Measurements from ENCODE around the gene ZNF664. TPM values are rescaled to one million over a fixed set of nuclear protein-coding genes. Genes with fewer than 3 reads are reported as not detected.

ZNF664 gene
- total RNA-seq, 4 donors from 2014 or later, result 53.7 to 78.0 (median 73.3) TPM

DNA sequence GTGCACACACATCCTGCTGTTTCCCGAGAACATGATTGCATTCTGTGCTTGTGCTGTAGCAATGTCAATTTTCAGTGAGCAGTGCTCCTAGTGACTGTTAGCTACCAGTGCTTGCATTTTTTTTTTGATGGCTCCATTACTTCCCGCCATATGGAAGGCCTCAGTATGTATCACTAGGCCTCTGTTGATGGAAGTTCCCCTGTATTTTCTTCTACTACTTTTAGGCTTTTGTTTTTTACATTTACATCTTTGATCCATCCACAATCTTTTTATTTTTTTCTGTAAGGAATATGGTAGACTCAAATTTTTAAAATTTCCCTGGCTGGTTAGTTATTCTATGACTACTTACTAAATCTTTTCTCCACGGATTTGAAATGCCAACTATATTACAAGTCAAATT lies 49.1 kb downstream of the ZNF664 start:
- no peaks in the 10 kb centered on the region for H3K27me3 ChIP-seq
- no peaks in the 10 kb centered on the region for H3K9me3 ChIP-seq
- no peak overlapping the region for H3K4me3 ChIP-seq
- peak overlapping the region in 1 of 4 donors; percentile 6 for H3K27ac ChIP-seq
- H3K36me3 ChIP-seq, result no peaks in the 10 kb centered on the region
- no peak for DNase-seq (ENCODE audit: low spot score in 2 of 2)
- 91 to 96% methylated on average over 3 of the region's 3 CpGs for WGBS, 2 donors
- TF ChIP-seq POLR2A (IDR thresholded peaks at IDR 0.05), result no peak
- TF ChIP-seq EP300 (IDR thresholded peaks at IDR 0.05), result no peak
- TF ChIP-seq CTCF (IDR thresholded peaks at IDR 0.05), result no peak
- H3K4me1 ChIP-seq, result peaks cover 0 to 39% (median 13%) of the 10 kb centered on the region in 4 donors

DNA sequence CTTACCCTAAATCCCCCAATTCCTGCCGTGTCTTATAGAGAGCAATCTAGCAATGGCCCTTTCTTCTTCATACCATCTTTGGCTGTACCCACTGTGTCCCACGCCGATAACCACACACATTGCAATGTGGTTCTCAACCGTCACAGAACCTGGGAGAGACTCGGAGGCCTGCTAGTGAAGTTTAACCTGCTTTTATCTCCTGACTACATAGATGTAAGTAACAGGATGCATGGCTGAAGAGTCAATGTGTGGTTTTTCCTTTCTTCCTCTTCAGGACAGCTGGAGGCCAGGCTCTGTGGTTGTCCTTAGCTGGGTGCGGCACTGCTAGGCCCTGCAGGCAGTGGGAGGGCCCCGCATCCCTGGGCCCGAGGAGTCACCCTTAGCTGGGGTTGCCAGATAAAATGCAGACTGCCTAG lies 51.3 kb downstream of the ZNF664 start:
- no peaks in the 10 kb centered on the region for H3K27me3 ChIP-seq
- TF ChIP-seq POLR2A (IDR thresholded peaks at IDR 0.05) (no peak), CTCF (IDR thresholded peaks at IDR 0.05) (no peak), EP300 (IDR thresholded peaks at IDR 0.05) (no peak)
- WGBS, 2 donors, result 74 to 78% methylated on average over 8 of the region's 8 CpGs
- no peak for DNase-seq (ENCODE audit: low spot score in 2 of 2)
- H3K9me3 ChIP-seq, result no peaks in the 10 kb centered on the region
- peaks cover 0 to 33% (median 12%) of the 10 kb centered on the region in 4 donors for H3K4me1 ChIP-seq
- H3K36me3 ChIP-seq, result no peaks in the 10 kb centered on the region
- H3K27ac ChIP-seq, result no peak overlapping the region
- no peak overlapping the region for H3K4me3 ChIP-seq

DNA sequence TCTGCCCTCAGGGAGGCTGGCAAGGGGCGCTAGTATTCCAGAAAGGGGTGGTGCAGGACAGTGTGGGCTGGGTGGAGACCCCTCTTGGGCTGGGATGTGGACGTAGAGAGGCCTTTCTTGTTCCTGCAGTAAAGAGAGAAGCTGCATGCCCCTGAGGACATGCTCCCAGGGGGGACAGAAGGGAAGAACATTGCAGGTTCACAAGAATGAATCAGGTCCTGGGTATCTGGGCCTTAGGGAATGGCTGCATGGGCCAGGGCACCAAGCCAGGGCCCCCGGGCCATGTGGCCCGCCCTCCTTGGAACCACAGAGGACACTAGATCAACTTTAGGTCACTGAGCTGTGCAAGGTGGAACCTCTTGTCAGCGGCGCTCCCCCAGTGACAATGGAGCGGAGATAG lies 51.8 kb downstream of the ZNF664 start:
- DNase-seq (ENCODE audit: low spot score in 2 of 2), result no peak
- 64 to 76% methylated on average over 5 to 7 of the region's 7 CpGs for WGBS, 2 donors
- no peak overlapping the region for H3K27ac ChIP-seq
- H3K4me3 ChIP-seq, result no peak overlapping the region
- H3K27me3 ChIP-seq, result no peaks in the 10 kb centered on the region
- TF ChIP-seq POLR2A (IDR thresholded peaks at IDR 0.05) (no peak), EP300 (IDR thresholded peaks at IDR 0.05) (no peak), CTCF (IDR thresholded peaks at IDR 0.05) (no peak)
- H3K36me3 ChIP-seq, result no peaks in the 10 kb centered on the region
- peaks cover 0 to 30% (median 10%) of the 10 kb centered on the region in 4 donors for H3K4me1 ChIP-seq
- no peaks in the 10 kb centered on the region for H3K9me3 ChIP-seq

DNA sequence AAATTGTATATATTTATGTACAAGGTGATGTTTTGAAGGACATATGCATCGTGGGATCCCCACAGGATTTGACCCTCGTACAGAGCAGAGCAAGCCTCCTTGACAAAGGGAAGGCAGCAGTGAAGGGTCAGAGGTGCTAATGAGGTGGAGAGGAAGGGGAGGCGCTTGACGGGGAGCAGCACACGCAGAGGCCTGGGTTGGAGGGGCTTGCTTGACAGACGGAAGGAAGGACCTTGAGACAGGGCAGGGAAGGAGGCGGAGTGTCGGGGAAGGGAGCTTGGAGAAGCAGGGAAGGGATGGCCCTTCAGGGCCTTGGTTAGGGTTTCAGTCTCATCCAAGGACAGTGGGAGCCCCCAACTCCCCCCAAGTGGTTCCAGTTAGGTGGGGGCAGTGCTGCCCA lies 52.6 kb downstream of the ZNF664 start:
- TF ChIP-seq CTCF (IDR thresholded peaks at IDR 0.05) (no peak), EP300 (IDR thresholded peaks at IDR 0.05) (no peak)
- Histone ChIP-seq H3K4me3 (no peak overlapping the region), H3K36me3 (no peaks in the 10 kb centered on the region), H3K27ac (no peak overlapping the region), H3K9me3 (no peaks in the 10 kb centered on the region), H3K4me1 (peaks cover 0 to 28% (median 5%) of the 10 kb centered on the region in 4 donors), H3K27me3 (no peaks in the 10 kb centered on the region)
- WGBS, 2 donors, result 80 to 83% methylated on average over 8 of the region's 8 CpGs
- no peak for DNase-seq (ENCODE audit: low spot score in 2 of 2)

GRCh38 chr12:124026755-124027745 lies 54.0 kb downstream of the ZNF664 start:
- WGBS, 2 donors, result 86 to 89% methylated on average over 14 of the region's 14 CpGs
- TF ChIP-seq EP300 (IDR thresholded peaks at IDR 0.05) (no peak), POLR2A (IDR thresholded peaks at IDR 0.05) (no peak), CTCF (IDR thresholded peaks at IDR 0.05) (no peak)
- peaks cover 0 to 18% (median 1%) of the 10 kb centered on the region in 4 donors for H3K4me1 ChIP-seq
- no peaks in the 10 kb centered on the region for H3K9me3 ChIP-seq
- no peak overlapping the region for H3K27ac ChIP-seq
- H3K27me3 ChIP-seq, result no peaks in the 10 kb centered on the region
- no peak for DNase-seq (ENCODE audit: low spot score in 2 of 2)
- no peak overlapping the region for H3K4me3 ChIP-seq
- no peaks in the 10 kb centered on the region for H3K36me3 ChIP-seq

Data from tibial nerve (tissue), 4 donors.